Omental fat pad (tissue), 4 donors: ENCODE results near the gene LCN2. TPM values are rescaled to one million over a fixed set of nuclear protein-coding genes. Genes with fewer than 3 reads are reported as not detected.
A peak's percentile ranks its signal among the peaks of the same experiment; 100 is the strongest.
"Not testable (repeated sequence)": the region's sequence is repeated elsewhere in the genome, so short reads cannot be mapped to it uniquely, and the experiment has no call there.

Experiments
- ATAC-seq: fragments of 150-250 bp; one replicate; pipeline ENCODE4 v1.9.1; 2016; ENCODE audit warnings: mild to moderate bottlenecking, moderate library complexity; ENCODE audit not compliant: low FRiP score
- DNase-seq: peaks from one replicate; pipeline ENCODE4 v3.0.0-alpha.2; 2019; ENCODE audit warnings: low spot score
- CTCF ChIP-seq, 3 donors: fragments of 450-650 bp; IDR thresholded peaks; one replicate each; pipeline ENCODE4 v1.5.1; 2016 to 2017; ENCODE audit warnings: antibody characterized with exemption in 3 of 3, mild to moderate bottlenecking in 3 of 3, moderate library complexity in 2 of 3
- total RNA-seq, 4 donors: library from RNA; depleted of rRNA; stranded (reverse); fragments of >200 nt; gene quantifications; one replicate each; pipeline ENCODE4 v1.1.0, GENCODE V29; 2016

Gene LCN2
- total RNA-seq, 4 donors from 2014 or later: 1.7 TPM; not detected in 2

DNA sequence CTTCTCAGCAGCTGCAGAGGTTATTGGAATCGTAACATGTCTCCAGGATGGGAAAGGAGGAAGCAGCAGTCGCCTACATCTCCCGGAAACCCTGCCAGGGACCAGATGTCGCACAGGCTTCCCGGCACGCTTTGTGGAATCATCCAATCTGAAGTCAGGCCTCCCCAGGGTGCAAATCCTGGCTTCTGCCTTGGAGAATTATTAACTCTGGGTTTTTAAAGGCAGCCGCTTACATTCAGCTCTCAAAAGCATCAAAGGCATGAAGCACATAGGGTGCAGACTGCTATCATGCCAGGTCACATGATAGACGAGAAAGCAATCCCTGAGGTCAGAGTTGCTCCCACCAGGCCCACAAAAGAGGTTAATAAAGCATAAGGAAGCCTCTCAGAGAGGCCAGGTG, 17.1 kb upstream of the LCN2 start:
- not testable (repeated sequence) for DNase-seq, ATAC-seq

DNA sequence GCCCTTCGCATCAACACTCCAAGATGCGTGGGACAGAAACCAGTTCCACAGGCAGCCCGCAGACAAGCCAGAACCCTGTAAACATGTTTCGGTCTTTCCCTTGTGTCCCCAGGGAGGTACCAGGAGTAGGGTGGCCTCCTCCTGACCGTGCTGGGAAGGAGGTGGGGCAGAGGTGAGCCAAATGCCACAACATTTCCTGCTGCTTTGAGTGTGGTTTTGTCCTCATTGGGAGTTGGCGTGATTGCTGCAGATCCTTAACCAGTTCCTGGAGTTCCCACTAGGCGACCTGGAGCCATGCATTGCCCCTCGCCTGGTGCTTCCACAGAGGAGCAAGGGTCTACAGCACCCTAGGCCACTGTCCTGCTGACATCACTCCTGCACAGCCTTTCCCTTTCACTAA, 13.7 kb upstream of the LCN2 start:
- not testable (repeated sequence) for DNase-seq, ATAC-seq

GRCh38 chr9:128136816-128137793, 12.1 kb upstream of the LCN2 start:
- no peak for TF ChIP-seq CTCF (IDR thresholded peaks at IDR 0.05)
- DNase-seq (no peak), ATAC-seq (peak; percentile 50)

- no peak for TF ChIP-seq CTCF (IDR thresholded peaks at IDR 0.05)
- ATAC-seq: no peak
- DNase-seq: no peak
Observed at GRCh38 chr9:128138001-128138400, 11.3 kb upstream of the LCN2 start.

DNA sequence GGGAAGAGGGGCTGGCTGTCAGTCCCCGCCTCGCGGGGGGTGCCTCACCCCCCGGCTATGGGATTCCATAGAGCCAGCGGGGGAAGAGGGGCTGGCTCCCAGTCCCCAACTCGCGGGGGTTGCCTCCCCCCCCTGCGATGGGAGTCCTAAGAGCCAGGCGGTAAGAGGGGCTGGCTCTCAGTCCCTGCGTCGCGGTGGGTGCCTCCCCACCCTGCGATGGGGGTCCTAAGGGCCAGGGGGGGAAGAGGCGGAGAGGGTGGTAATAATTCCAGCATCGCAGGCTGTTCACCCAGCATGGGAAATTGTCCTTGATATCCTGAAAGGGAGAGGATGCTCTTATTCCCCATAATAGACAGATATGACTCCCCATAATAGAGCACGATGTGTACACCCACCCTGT, 9.6 kb upstream of the LCN2 start:
- DNase-seq (no peak), ATAC-seq (no peak)
- no peak for TF ChIP-seq CTCF (IDR thresholded peaks at IDR 0.05)

DNA sequence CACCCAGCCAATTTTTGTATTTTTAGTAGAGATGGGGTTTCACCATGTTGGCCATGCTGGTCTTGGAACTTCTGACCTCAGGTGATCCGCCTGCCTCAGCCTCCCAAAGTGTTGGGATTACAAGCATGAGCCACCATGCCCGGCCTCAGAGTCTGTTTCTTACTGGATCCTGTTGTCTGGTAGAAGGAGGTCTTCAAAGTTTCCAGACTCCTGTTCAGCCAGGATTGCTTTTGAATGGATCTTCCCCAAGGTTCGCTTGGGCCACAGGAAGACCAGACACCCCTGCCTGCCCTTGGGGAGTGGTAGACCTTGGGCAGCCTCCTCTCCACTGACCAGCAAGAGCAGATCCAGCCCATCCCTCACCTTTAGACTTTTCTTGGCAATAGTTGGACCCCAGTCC, 7.6 kb upstream of the LCN2 start:
- DNase-seq: no peak

GRCh38 chr9:128142061-128142460, 7.2 kb upstream of the LCN2 start:
- DNase-seq: no peak
- no peak for ATAC-seq
- TF ChIP-seq CTCF (IDR thresholded peaks at IDR 0.05): no peak

More for the DNA sequence above, 7.6 kb upstream of the LCN2 start:
- no peak for TF ChIP-seq CTCF (IDR thresholded peaks at IDR 0.05)
- no peak for ATAC-seq

DNA sequence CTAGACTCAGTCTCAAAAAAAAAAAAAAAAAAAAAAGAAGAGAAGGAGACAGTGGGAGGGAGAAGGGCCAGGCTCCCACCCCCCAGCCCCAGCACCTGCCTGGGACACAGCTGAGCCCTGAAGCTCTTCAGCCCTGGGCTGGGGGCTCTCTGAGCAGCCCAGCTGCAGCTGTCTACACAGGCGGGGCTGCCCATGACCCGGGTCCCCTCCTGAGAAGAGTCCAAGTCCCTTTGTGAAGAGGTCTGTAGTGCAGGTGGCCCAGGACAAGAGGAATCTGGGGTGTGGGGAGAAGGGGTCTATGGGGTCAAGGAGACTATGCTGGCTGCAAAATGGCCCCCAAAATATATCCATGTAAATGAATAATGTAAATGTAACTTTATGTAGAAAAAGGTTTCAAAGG, 6.7 kb upstream of the LCN2 start:
- TF ChIP-seq CTCF (IDR thresholded peaks at IDR 0.05): no peak
- DNase-seq (no peak), ATAC-seq (no peak)
